ENCODE measurements around the gene ATG5.

GRCh38 chr6:106173124-106173879 lies 152.3 kb downstream of the ATG5 start:
- TF ChIP-seq CTCF (IDR thresholded peaks at IDR 0.05; ENCODE audit: insufficient read depth, low read depth, low read length) (no peak), EZH2 (IDR thresholded peaks at IDR 0.05; ENCODE audit: insufficient read depth, low read length) (no peak)
